GM20000 (cell line): ENCODE measurements around the gene TBC1D4.

Experiments
- DNase-seq: peaks from one replicate; pipeline ENCODE4 v3.0.0; 2012; ENCODE audit warnings: low spot score
- CTCF ChIP-seq: IDR thresholded peaks from 2 replicates; pipeline ENCODE4 v1.5.1; 2012; ENCODE audit warnings: mild to moderate bottlenecking, control low read depth; ENCODE audit errors: extremely low read depth, missing control alignments

The TBC1D4 gene

GRCh38 chr13:75303263-75303662 lies 178.7 kb downstream of the TBC1D4 start:
- TF ChIP-seq CTCF: no peak
- DNase-seq: no peak

- DNase-seq: no peak
Observed at GRCh38 chr13:75302071-75302698, 179.8 kb downstream of the TBC1D4 start.

GRCh38 chr13:75299913-75300862 lies 181.8 kb downstream of the TBC1D4 start:
- TF ChIP-seq CTCF: no peak
- DNase-seq: no peak

More at GRCh38 chr13:75302071-75302698, 179.8 kb downstream of the TBC1D4 start:
- TF ChIP-seq CTCF: no peak

- TF ChIP-seq CTCF: no peak
- DNase-seq: no peak
Observed at GRCh38 chr13:75299246-75299645, 182.7 kb downstream of the TBC1D4 start.

- no peak for TF ChIP-seq CTCF
- DNase-seq: no peak
Observed at GRCh38 chr13:75296641-75297040, 185.3 kb downstream of the TBC1D4 start.

GRCh38 chr13:75295201-75295600 lies 186.8 kb downstream of the TBC1D4 start:
- no peak for DNase-seq
- no peak for TF ChIP-seq CTCF

GRCh38 chr13:75294110-75294509 lies 187.9 kb downstream of the TBC1D4 start:
- no peak for TF ChIP-seq CTCF
- DNase-seq: no peak
